CD4-positive, alpha-beta T cell (primary cell): Measurements from ENCODE around the gene FEZF1. TPM values are rescaled to one million over a fixed set of nuclear protein-coding genes. Genes with fewer than 3 reads are reported as not detected.

ENCODE experiments used
- ATAC-seq: fragments of 200-7000 bp; cut with Tn5 transposase; one replicate; pipeline ENCODE4 v1.10.0; 2022; ENCODE audit warnings: mild to moderate bottlenecking; ENCODE audit not compliant: poor library complexity
- CTCF ChIA-PET: fragments of 350-600 bp; sonication (Branson Sonifier 250); formaldehyde crosslinking; loops from one replicate; lab custom pipeline; 2021; ENCODE audit warnings: antibody characterized with exemption, inconsistent platforms; lab: Charles Lee
- POLR2A ChIA-PET: fragments of 350-600 bp; sonication (Branson Sonifier 250); formaldehyde crosslinking; loops from one replicate; lab custom pipeline; 2021; ENCODE audit warnings: antibody characterized with exemption, inconsistent platforms; lab: Charles Lee
- DNase-seq, 14 experiments: peaks; one replicate each; pipeline ENCODE4 v3.0.0-alpha.2; 2013 to 2020; ENCODE audit warnings: mixed read lengths in 2 of 14
- H3K27ac ChIP-seq, 2 donors: one replicate each; pipeline versions ENCODE4 v1.5.1 to v1.7.0; 2013; ENCODE audit warnings: low read length in 2 of 2, low read depth in 1 of 2, mild to moderate bottlenecking in 1 of 2
- H3K27me3 ChIP-seq, 2 experiments: 1 replicate in 1 of 2; 2 replicates in 1 of 2; pipeline versions ENCODE4 v1.6.1 to v1.7.0; 2013; ENCODE audit warnings: low read length in 2 of 2, control low read depth in 1 of 2, mild to moderate bottlenecking in 1 of 2, moderate library complexity in 1 of 2; ENCODE audit not compliant: insufficient read depth in 2 of 2, control insufficient read depth in 1 of 2
- H3K36me3 ChIP-seq: one replicate; pipeline ENCODE4 v1.6.1; 2013; ENCODE audit warnings: low read length, control low read depth; ENCODE audit not compliant: insufficient read depth
- H3K4me1 ChIP-seq: one replicate; pipeline ENCODE4 v1.6.1; 2013; ENCODE audit warnings: low read length, control low read depth; ENCODE audit not compliant: insufficient read depth
- H3K4me3 ChIP-seq: one replicate; pipeline ENCODE4 v1.5.1; 2013; ENCODE audit warnings: mild to moderate bottlenecking, low read length, moderate library complexity
- H3K9me3 ChIP-seq, 2 experiments: 1 replicate in 1 of 2; 2 replicates in 1 of 2; pipeline versions ENCODE4 v1.6.1 to v1.7.0; 2013; ENCODE audit warnings: low read length in 2 of 2, mild to moderate bottlenecking in 2 of 2, control low read depth in 1 of 2, moderate library complexity in 1 of 2; ENCODE audit not compliant: control insufficient read depth in 1 of 2, insufficient read depth in 1 of 2
- H3K27ac Mint-ChIP-seq: one replicate; pipeline ENCODE4 v1.8.0; 2020; ENCODE audit warnings: mixed read lengths
- H3K27me3 Mint-ChIP-seq: one replicate; pipeline ENCODE4 v1.8.0; 2021; ENCODE audit warnings: mixed read lengths
- H3K36me3 Mint-ChIP-seq: one replicate; pipeline ENCODE4 v1.8.0; 2021; ENCODE audit warnings: low read depth, mixed read lengths
- H3K4me1 Mint-ChIP-seq: one replicate; pipeline ENCODE4 v1.8.0; 2021; ENCODE audit warnings: low read depth, mixed read lengths
- H3K4me3 Mint-ChIP-seq: one replicate; pipeline ENCODE4 v1.8.0; 2020; ENCODE audit warnings: mild to moderate bottlenecking, mixed read lengths
- H3K9me3 Mint-ChIP-seq: one replicate; pipeline ENCODE4 v1.8.0; 2020; ENCODE audit warnings: mixed read lengths
- intact Hi-C, 2 experiments: fragments of 100-400 bp; cut with DNase I in 1 of 2; cut with micrococcal nuclease in 1 of 2; formaldehyde crosslinking; loops; one replicate each; pipeline versions ENCODE4 v1.15.1 to v1.9.0; 2023 to 2025; cut with DNase I, micrococcal nuclease
- total RNA-seq, 174 experiments: library from RNA in 2 of 174; stranded (reverse) in 2 of 174; gene quantifications; one replicate each; pipeline ENCODE4 v1.2.3 and lab custom pipeline; 2021 to 2026
- TF ChIP-seq, protein P1 (sequence below): fragments of 200-600 bp; IDR thresholded peaks from one replicate; pipeline ENCODE4 v1.8.0; 2022; ENCODE audit warnings: antibody characterized with exemption, mild to moderate bottlenecking

Gene FEZF1
- total RNA-seq, 2 experiments from 2014 or later = not detected

DNA sequence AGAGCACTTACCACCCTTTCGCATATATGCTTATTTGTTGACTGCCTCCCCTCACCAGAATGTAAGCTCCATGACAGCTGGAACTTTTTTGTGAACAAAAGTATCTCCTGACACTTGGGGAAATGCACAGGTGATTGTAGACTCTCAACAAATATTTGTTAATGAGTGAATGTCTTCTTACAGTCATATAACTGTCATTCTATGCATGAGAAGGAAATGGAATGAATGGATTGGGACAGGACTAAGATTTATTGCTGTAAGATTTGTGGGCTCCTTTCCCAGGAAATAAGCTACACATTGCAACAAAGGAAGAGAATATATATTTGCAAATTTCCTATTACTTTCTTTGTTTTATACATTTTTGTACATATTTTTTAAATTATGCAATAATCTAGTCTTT, 48.5 kb downstream of the FEZF1 start:
- no peak overlapping the region for H3K4me3 ChIP-seq
- H3K4me1 ChIP-seq = no peaks in the 10 kb centered on the region
- ATAC-seq (no peak), DNase-seq (no peak)
- no peaks in the 10 kb centered on the region for H3K27me3 Mint-ChIP-seq
- no peak overlapping the region for H3K4me3 Mint-ChIP-seq
- H3K27me3 ChIP-seq = no peaks in the 10 kb centered on the region
- ChIA-PET POLR2A (no interaction called here), CTCF (no interaction called here)
- H3K36me3 ChIP-seq = no peaks in the 10 kb centered on the region
- no peaks in the 10 kb centered on the region for H3K4me1 Mint-ChIP-seq
- H3K9me3 ChIP-seq = no peaks in the 10 kb centered on the region
- TF ChIP-seq, protein P1, sequence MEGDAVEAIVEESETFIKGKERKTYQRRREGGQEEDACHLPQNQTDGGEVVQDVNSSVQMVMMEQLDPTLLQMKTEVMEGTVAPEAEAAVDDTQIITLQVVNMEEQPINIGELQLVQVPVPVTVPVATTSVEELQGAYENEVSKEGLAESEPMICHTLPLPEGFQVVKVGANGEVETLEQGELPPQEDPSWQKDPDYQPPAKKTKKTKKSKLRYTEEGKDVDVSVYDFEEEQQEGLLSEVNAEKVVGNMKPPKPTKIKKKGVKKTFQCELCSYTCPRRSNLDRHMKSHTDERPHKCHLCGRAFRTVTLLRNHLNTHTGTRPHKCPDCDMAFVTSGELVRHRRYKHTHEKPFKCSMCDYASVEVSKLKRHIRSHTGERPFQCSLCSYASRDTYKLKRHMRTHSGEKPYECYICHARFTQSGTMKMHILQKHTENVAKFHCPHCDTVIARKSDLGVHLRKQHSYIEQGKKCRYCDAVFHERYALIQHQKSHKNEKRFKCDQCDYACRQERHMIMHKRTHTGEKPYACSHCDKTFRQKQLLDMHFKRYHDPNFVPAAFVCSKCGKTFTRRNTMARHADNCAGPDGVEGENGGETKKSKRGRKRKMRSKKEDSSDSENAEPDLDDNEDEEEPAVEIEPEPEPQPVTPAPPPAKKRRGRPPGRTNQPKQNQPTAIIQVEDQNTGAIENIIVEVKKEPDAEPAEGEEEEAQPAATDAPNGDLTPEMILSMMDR = no peak
- H3K36me3 Mint-ChIP-seq = no peaks in the 10 kb centered on the region
- H3K27ac ChIP-seq = no peak overlapping the region
- intact Hi-C loops = no loop called here
- no peak overlapping the region for H3K27ac Mint-ChIP-seq
- no peaks in the 10 kb centered on the region for H3K9me3 Mint-ChIP-seq

DNA sequence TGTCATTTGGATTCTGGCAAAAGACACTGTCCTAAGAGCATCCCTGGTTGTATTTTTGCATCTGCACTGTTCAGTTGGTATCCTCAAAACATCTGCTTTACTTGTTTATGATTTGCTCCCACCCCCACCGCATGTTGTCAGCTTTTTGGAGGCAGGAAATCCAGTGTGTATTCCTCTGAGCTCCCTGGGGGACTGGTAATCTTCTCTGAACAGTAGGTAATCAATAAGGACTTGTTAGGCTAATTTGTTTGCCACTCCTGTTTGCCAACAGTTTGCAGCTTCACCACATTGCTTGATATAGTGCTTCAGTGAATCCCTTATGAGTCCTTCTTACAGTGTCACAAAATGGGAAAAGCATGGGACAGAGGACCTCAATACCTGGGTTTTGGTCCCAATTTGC, 49.1 kb downstream of the FEZF1 start:
- Histone ChIP-seq H3K4me3 (no peak overlapping the region), H3K27ac (no peak overlapping the region), H3K27me3 (no peaks in the 10 kb centered on the region), H3K9me3 (no peaks in the 10 kb centered on the region), H3K4me1 (no peaks in the 10 kb centered on the region), H3K36me3 (no peaks in the 10 kb centered on the region)
- DNase-seq (no peak), ATAC-seq (no peak)
- intact Hi-C loops = no loop called here
- no peaks in the 10 kb centered on the region for H3K36me3 Mint-ChIP-seq
- no peaks in the 10 kb centered on the region for H3K9me3 Mint-ChIP-seq
- H3K4me3 Mint-ChIP-seq = no peak overlapping the region
- TF ChIP-seq, protein P1 = no peak
- no peaks in the 10 kb centered on the region for H3K27me3 Mint-ChIP-seq
- POLR2A ChIA-PET = no interaction called here
- H3K4me1 Mint-ChIP-seq = no peaks in the 10 kb centered on the region
- H3K27ac Mint-ChIP-seq = no peak overlapping the region
- CTCF ChIA-PET = no interaction called here

Other genes starting within 250 kb of the FEZF1 start
- 1 to 10 TPM in 1 of 2 experiments, under 1 TPM in 1; 0.98 to 1.5 TPM for gene AASS, start 160.5 kb downstream of the FEZF1 start, total RNA-seq